ENCODE measurements around the gene RBP4.
"Not testable (repeated sequence)": the region's sequence is repeated elsewhere in the genome, so short reads cannot be mapped to it uniquely, and the experiment has no call there.

The RBP4 gene

GRCh38 chr10:93565446-93565845, 35.6 kb downstream of the RBP4 start:
- no peak for DNase-seq

- no peak for DNase-seq
These were observed 40.5 kb downstream of the RBP4 start for GRCh38 chr10:93560541-93560940.

- no peak for DNase-seq
These were observed 41.5 kb downstream of the RBP4 start for GRCh38 chr10:93559490-93559889.

GRCh38 chr10:93554760-93555432, 46.1 kb downstream of the RBP4 start:
- peak; percentile 7 for DNase-seq

GRCh38 chr10:93554316-93554663, 46.7 kb downstream of the RBP4 start:
- no peak for DNase-seq

GRCh38 chr10:93553482-93554315, 47.3 kb downstream of the RBP4 start:
- DNase-seq, result no peak

GRCh38 chr10:93552780-93553179, 48.3 kb downstream of the RBP4 start:
- DNase-seq, result no peak

- no peak for DNase-seq
These were observed 50.4 kb downstream of the RBP4 start for GRCh38 chr10:93550606-93551005.

GRCh38 chr10:93548376-93549071, 52.5 kb downstream of the RBP4 start:
- DNase-seq, result no peak

GRCh38 chr10:93547522-93547921, 53.5 kb downstream of the RBP4 start:
- no peak for DNase-seq

- not testable (repeated sequence) for DNase-seq
These were observed 54.0 kb downstream of the RBP4 start for GRCh38 chr10:93546995-93547394.

GRCh38 chr10:93542358-93542791, 58.7 kb downstream of the RBP4 start:
- DNase-seq, result no peak
